HG02623 (cell line): ENCODE data around the gene TMEM191C.
"Not testable (repeated sequence)": the region's sequence is repeated elsewhere in the genome, so short reads cannot be mapped to it uniquely, and the experiment has no call there.

Experiments
- ATAC-seq: cut with Tn5 transposase; IDR thresholded peaks from one replicate; pipeline ENCODE4 v1.9.1; 2021; ENCODE audit warnings: moderate library complexity; ENCODE audit not compliant: unreplicated experiment

TMEM191C gene

GRCh38 chr22:21472984-21473383 lies 5.8 kb downstream of the TMEM191C start:
- ATAC-seq, result not testable (repeated sequence)

DNA sequence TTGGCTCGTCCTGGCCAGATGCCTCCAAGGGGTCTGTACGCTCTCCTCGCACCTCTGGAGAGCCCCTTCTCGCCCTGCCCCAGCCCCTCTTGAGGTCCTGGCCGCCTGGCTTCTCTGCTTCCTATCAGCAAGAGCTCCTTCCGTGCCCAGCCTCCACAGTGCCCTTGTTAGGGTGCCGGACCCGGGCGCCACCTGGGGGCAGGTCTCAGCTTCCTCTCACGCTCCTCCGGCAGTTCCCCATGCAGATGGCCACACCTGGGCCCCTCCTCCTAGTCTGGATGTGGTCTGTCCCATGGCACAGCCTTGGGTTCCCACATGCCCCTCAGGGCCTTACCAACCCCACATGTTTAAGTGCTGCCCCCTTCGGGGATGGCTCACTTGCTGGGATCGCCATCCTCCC lies 6.5 kb downstream of the TMEM191C start:
- ATAC-seq, result not testable (repeated sequence)

DNA sequence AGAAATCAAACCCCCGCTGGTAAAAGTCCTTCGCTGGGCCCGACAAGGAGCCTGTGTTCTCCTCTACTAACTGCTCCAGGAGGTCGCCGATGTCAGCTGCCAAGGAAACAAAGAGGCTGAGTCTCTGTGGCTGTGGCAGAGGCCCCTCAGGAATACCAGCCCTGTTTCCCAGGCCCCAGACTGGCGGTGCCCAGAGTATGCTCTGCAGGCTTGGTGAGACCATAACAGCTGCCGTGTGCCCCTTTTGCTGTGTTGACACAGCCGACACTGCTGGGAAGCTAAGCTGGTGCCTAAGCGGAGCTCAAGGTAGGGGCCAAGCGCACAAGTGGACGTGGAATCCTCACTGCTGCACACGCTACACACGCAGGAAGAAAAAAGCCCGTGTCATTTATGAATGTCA lies 16.9 kb downstream of the TMEM191C start:
- ATAC-seq, result not testable (repeated sequence)

DNA sequence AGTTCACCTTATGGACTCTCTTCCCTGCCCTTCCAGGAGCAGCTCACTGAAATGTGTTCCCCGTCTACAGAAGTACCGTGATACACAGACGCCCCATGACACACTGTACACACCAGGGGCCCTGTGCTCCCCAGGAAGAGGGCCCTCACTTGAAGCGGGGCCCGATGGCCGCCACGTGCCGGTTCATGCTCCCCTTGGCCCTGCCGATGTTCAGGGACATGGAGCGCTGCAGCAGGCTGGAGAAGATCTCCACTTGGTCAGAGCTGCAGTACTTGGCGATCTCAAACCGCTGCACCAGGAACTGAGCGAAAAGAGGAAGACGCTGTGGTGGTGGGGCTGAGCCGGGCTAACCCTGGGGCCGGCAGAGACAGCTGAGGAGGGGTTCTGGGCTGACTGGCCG lies 20.5 kb downstream of the TMEM191C start:
- ATAC-seq, result not testable (repeated sequence)

DNA sequence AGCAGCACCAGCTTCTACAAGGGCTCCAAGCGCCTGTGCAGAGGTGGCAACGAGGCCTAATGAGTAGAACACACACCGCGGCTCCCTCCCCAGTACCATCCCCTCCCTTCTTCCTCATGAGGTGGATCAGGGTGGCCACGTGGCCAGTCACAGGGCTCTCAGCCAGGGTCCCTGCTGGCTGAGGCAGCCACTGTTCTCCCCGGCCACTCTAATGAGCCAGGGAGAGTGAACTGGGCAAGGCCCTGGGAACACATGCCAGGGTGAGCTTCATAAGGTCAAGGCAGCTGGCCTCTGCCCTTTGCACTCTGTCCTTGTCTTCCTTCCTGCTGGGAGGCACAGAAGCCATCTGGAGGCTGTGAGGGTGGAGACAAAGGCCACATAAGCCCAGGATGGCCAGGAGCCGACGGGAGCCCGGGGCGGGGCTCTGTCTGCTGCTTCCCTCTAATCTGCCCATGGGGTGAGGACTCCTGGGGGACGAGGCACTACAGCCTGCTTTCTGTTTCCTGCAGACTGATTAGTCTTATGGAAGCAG lies 22.0 kb downstream of the TMEM191C start:
- ATAC-seq, result not testable (repeated sequence)

DNA sequence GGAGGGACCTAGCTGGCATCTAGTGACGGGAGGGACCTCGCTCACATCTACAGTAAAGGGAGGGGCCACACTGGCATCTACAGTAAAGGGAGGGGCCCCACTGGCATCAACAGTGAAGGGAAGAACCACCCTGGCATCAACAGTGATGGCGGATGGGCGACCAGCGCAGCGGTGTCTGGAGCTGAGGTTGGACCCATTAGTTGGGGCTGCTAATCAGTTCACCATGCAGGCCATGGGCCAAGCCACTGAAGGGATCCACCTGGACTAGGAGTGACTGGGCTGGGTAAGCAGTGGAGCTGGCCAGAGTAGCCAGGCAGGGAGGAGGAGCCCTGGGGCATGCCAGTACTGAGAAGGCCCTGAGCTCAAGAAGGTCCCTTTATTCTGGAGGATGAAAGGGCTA lies 23.4 kb downstream of the TMEM191C start:
- not testable (repeated sequence) for ATAC-seq

- ATAC-seq, result not testable (repeated sequence)
Observed at GRCh38 chr22:21492271-21492670, 25.1 kb downstream of the TMEM191C start.

GRCh38 chr22:21493789-21494782 lies 26.9 kb downstream of the TMEM191C start:
- ATAC-seq, result not testable (repeated sequence)

- not testable (repeated sequence) for ATAC-seq
Observed at GRCh38 chr22:21497984-21498383, 30.8 kb downstream of the TMEM191C start.

DNA sequence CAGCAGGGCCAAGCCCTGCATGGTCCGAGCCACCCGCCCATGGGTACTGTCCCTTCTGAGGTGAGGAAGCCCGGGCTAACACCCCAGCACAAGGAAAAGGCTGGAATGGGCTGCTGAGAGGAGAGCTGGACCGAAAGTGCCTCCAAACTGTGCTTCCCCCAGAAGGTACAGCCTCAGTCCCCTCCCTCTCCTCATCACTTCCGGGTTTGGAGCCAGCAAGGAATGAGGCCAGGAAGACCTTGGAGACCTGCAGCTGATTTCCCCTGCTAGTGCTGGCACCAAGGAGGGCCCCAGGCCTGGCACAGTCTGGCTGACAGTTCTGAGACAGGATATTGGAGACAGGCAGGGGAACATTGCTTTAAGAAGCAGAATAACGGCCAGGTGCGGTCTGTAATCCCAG lies 31.3 kb downstream of the TMEM191C start:
- not testable (repeated sequence) for ATAC-seq

DNA sequence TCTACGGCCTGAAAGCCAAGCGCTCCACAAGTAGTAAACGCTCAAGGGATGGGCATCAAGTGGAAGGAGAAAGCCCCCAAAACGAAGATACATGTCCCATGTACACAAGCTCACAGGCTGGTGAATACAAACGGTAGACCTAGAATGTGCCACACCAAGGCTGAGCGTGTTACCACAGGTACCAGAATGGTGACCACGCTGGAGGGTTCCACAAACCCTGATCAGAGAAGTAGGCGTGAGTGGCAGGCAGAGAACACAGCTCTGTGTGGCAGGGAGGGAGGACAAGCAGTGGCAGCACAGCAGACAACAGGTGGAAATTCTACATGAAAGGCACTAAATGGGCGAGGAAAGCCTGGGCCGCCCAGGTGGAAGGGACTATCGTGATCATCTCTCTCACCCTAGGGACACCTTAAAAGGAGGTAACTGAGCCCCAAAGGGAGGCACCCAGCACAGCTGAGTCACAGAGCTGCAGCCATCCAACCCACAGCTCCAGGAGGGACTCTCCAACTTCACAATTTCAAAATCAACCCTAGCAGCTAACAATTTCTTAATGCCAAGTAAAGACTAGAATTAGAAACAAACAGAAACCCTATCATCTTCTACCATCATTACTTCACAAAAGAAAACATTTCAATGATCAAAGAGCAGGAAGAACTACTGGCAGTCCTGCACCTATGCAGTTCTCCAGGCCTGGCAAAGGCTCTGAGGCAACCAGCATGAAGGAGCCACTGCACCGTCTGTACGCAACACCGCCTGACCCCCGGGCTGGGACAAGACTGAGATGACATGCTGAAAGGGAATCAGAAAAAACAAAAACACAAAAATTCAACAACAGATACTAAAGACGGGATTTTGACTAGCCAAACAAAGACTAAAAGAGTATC lies 32.7 kb downstream of the TMEM191C start:
- ATAC-seq, result not testable (repeated sequence)

GRCh38 chr22:21510397-21510796 lies 43.2 kb downstream of the TMEM191C start:
- ATAC-seq, result not testable (repeated sequence)

GRCh38 chr22:21512022-21512421 lies 44.8 kb downstream of the TMEM191C start:
- ATAC-seq, result not testable (repeated sequence)

DNA sequence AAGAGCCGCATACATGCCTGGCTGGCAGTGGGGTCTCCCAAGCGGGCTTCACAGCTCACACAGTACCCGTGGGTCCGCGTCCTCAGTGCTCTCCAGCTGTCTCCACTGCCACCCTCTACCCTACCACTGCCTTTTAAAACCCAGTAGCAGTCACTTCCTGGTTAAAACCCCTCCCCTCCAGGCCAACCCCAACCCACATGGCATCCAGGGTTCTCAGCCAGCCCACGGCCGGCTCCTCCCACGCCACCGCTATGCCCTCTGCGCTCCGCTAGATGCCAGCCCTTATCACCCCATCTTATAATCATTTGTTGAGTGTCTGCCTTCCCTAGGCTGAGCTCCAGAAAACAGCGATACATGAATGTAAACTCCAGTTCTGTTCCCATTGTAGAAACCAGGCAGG lies 46.9 kb downstream of the TMEM191C start:
- not testable (repeated sequence) for ATAC-seq

- not testable (repeated sequence) for ATAC-seq
Observed at GRCh38 chr22:21515234-21515633, 48.0 kb downstream of the TMEM191C start.

GRCh38 chr22:21516522-21516921 lies 49.3 kb downstream of the TMEM191C start:
- not testable (repeated sequence) for ATAC-seq

DNA sequence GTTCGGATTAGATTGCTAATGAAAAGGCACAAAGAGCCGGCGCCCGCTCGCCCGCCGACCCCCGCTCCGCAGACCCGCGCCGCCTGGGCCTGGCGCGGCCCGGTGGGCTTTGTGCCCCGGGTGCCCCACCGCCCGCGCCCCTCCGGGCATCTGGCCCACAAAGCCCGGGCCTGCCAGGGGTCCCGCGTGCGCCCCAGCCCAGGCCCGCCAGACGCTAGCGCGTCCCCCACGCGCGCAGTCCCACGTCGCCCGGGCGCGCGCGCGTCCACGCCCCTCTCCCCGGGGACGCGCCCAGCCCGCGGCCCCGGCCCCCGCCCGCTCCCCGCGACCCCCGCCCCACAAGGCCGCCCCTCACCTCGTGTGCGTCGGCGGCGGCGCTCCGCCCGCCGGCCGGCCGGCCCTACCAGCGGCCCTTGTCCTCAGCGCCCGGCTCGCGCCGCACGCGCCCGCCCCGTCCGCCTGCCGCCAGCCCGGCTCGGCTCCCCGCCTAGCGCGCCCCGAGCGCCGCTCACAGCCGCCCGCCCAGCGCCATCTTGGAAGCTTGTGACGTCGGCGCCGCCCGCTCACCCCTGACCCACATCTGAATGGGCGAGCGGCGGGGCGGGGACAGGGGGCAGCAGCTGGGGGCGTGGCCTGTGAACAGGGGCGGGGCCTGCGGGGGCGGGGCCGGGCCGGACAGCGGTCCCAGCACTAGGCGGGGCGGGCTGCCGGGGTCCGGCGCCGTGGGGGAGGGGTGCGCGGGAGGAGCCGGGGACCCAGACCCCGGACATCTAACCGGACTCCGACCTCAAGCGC lies 50.0 kb downstream of the TMEM191C start:
- not testable (repeated sequence) for ATAC-seq
